RWPE2 (cell line): ENCODE measurements around the gene MYO1B.
"Not testable (repeated sequence)": the region's sequence is repeated elsewhere in the genome, so short reads cannot be mapped to it uniquely, and the experiment has no call there.

Experiments used
- ATAC-seq: fragments of 200-7000 bp; cut with Tn5 transposase; 3 replicates; pipeline ENCODE4 v1.9.1; 2021; ENCODE audit warnings: low read depth
- DNase-seq: peaks from one replicate; pipeline ENCODE4 v3.0.0-alpha.2; 2020; ENCODE audit warnings: low spot score
- H3K27ac ChIP-seq: fragments of 450-650 bp; 2 replicates; pipeline ENCODE4 v1.5.1; 2017; ENCODE audit warnings: mild to moderate bottlenecking; ENCODE audit not compliant: poor library complexity, severe bottlenecking
- H3K27me3 ChIP-seq: fragments of 250-450 bp; sonication (Bioruptor Pico); 2 replicates; pipeline ENCODE4 v1.5.1; 2021; ENCODE audit warnings: mild to moderate bottlenecking, moderate library complexity; ENCODE audit not compliant: insufficient read depth, poor library complexity, severe bottlenecking
- H3K36me3 ChIP-seq: fragments of 250-450 bp; sonication (Bioruptor Pico); 2 replicates; pipeline ENCODE4 v1.5.1; 2020; ENCODE audit warnings: low read depth, mild to moderate bottlenecking, moderate library complexity
- H3K4me1 ChIP-seq: fragments of 250-450 bp; sonication (Bioruptor Pico); 2 replicates; pipeline ENCODE4 v1.5.1; 2021; ENCODE audit warnings: mild to moderate bottlenecking, moderate library complexity; ENCODE audit not compliant: insufficient read depth, poor library complexity, severe bottlenecking
- H3K4me3 ChIP-seq: fragments of 250-450 bp; sonication (Bioruptor Pico); 2 replicates; pipeline ENCODE4 v1.5.1; 2021; ENCODE audit warnings: mild to moderate bottlenecking, moderate library complexity; ENCODE audit not compliant: severe bottlenecking
- H3K9me3 ChIP-seq: fragments of 250-450 bp; sonication (Bioruptor Pico); 2 replicates; pipeline ENCODE4 v1.5.1; 2021; ENCODE audit warnings: mild to moderate bottlenecking, moderate library complexity; ENCODE audit not compliant: severe bottlenecking
- CTCF ChIP-seq: fragments of 450-650 bp; IDR thresholded peaks from one replicate; pipeline ENCODE4 v1.5.1; 2017; ENCODE audit warnings: mild to moderate bottlenecking, moderate library complexity; ENCODE audit not compliant: poor library complexity, severe bottlenecking

MYO1B gene

GRCh38 chr2:191451116-191451515 is 205.9 kb downstream of the MYO1B start:
- Histone ChIP-seq H3K27me3 (no peaks in the 10 kb centered on the region), H3K9me3 (no peaks in the 10 kb centered on the region), H3K36me3 (no peaks in the 10 kb centered on the region), H3K4me1 (no peaks in the 10 kb centered on the region), H3K27ac (no peak overlapping the region), H3K4me3 (no peak overlapping the region)
- no peak for TF ChIP-seq CTCF
- no peak for ATAC-seq
- DNase-seq: no peak

- Histone ChIP-seq H3K27ac (no peak overlapping the region), H3K9me3 (no peaks in the 10 kb centered on the region), H3K27me3 (no peaks in the 10 kb centered on the region), H3K4me3 (no peak overlapping the region), H3K36me3 (no peaks in the 10 kb centered on the region), H3K4me1 (no peaks in the 10 kb centered on the region)
- ATAC-seq (no peak), DNase-seq (no peak)
- no peak for TF ChIP-seq CTCF
Observed at GRCh38 chr2:191452065-191452464, 206.9 kb downstream of the MYO1B start.

- Histone ChIP-seq H3K36me3 (no peaks in the 10 kb centered on the region), H3K27ac (no peak overlapping the region), H3K9me3 (no peaks in the 10 kb centered on the region), H3K27me3 (no peaks in the 10 kb centered on the region), H3K4me1 (no peaks in the 10 kb centered on the region), H3K4me3 (no peak overlapping the region)
- no peak for DNase-seq
- no peak for ATAC-seq
- no peak for TF ChIP-seq CTCF
Observed at GRCh38 chr2:191453761-191454160, 208.6 kb downstream of the MYO1B start.

GRCh38 chr2:191456506-191456905 is 211.3 kb downstream of the MYO1B start:
- DNase-seq, ATAC-seq, H3K4me1 ChIP-seq, H3K27ac ChIP-seq, H3K27me3 ChIP-seq, H3K4me3 ChIP-seq, H3K9me3 ChIP-seq, H3K36me3 ChIP-seq: not testable (repeated sequence)

- no peak for TF ChIP-seq CTCF
- ATAC-seq (no peak), DNase-seq (no peak)
- Histone ChIP-seq H3K4me1 (no peaks in the 10 kb centered on the region), H3K27ac (no peak overlapping the region), H3K27me3 (no peaks in the 10 kb centered on the region), H3K9me3 (no peaks in the 10 kb centered on the region), H3K36me3 (no peaks in the 10 kb centered on the region), H3K4me3 (no peak overlapping the region)
Observed at GRCh38 chr2:191459158-191459557, 214.0 kb downstream of the MYO1B start.

- Histone ChIP-seq H3K27me3 (no peaks in the 10 kb centered on the region), H3K9me3 (no peaks in the 10 kb centered on the region), H3K4me1 (no peaks in the 10 kb centered on the region), H3K27ac (no peak overlapping the region), H3K4me3 (no peak overlapping the region), H3K36me3 (no peaks in the 10 kb centered on the region)
- DNase-seq (no peak), ATAC-seq (no peak)
- TF ChIP-seq CTCF: no peak
Observed at GRCh38 chr2:191462370-191462769, 217.2 kb downstream of the MYO1B start.
